Activated T-helper 2 cell treated with anti-CD3 and anti-CD28 coated beads, Interferon-gamma antibody, Interleukin-2, Interleukin-4, amounts not matched to agents 10 μg/mL and 5 μg/mL and 100 μg/mL, durations not matched to agents 14 hours and 24 hours and 36 hours (primary cell): Measurements from ENCODE around the gene MAPK10. TPM values are rescaled to one million over a fixed set of nuclear protein-coding genes. Genes with fewer than 3 reads are reported as not detected.

Source experiments
- DNase-seq: peaks from one replicate; pipeline ENCODE4 v3.0.0; 2021; ENCODE audit warnings: low spot score
- H3K27ac Mint-ChIP-seq: one replicate; pipeline ENCODE4 v1.8.0; 2021; ENCODE audit warnings: mixed read lengths
- H3K27me3 Mint-ChIP-seq: one replicate; pipeline ENCODE4 v1.8.0; 2021; ENCODE audit warnings: low read depth, mixed read lengths
- H3K36me3 Mint-ChIP-seq: one replicate; pipeline ENCODE4 v1.8.0; 2021; ENCODE audit warnings: low read depth, mixed read lengths
- H3K4me1 Mint-ChIP-seq: one replicate; pipeline ENCODE4 v1.8.0; 2021; ENCODE audit warnings: low read depth, mixed read lengths
- H3K4me3 Mint-ChIP-seq: one replicate; pipeline ENCODE4 v1.8.0; 2021; ENCODE audit warnings: low read depth, mild to moderate bottlenecking, moderate library complexity, mixed read lengths
- H3K9me3 Mint-ChIP-seq: one replicate; pipeline ENCODE4 v1.8.0; 2021; ENCODE audit warnings: mixed read lengths
- intact Hi-C: fragments of 100-400 bp; cut with micrococcal nuclease; formaldehyde crosslinking; loops from one replicate; pipeline ENCODE4 v1.15.1; 2023
- total RNA-seq: library from RNA; stranded (reverse); gene quantifications from 2 replicates; pipeline ENCODE4 v1.2.3, GENCODE V29; 2022

MAPK10 gene
- total RNA-seq, 1 donor from 2014 or later = not detected

DNA sequence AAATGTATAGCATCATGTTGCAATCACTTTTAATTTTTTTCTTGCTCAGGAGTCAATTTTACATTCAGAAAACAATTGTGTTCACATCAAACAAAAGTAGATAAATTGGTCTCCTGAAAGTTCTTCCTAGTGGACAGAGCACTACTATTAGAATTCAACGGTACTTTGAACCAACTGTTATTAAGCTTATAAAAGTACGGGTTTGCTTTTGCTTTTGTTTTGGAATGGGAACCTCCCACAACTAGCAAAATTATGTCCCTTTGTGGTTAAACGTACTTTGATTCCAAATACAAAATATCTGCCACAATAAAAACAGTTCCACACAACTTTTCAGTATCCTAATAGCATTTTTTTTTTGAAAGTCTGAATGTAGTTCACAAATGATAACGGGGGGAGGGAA is 8.6 kb upstream of the MAPK10 start:
- H3K9me3 Mint-ChIP-seq = peaks cover 6% of the 10 kb centered on the region
- H3K4me3 Mint-ChIP-seq = no peak overlapping the region
- DNase-seq = no peak
- intact Hi-C loops = loop anchor here (10.0 kb wide), 1 partner anchor 526 kb away; the partner anchor contains the start of gene C4orf36
- no peaks in the 10 kb centered on the region for H3K4me1 Mint-ChIP-seq
- H3K36me3 Mint-ChIP-seq = no peaks in the 10 kb centered on the region
- no peaks in the 10 kb centered on the region for H3K27me3 Mint-ChIP-seq
- H3K27ac Mint-ChIP-seq = no peak overlapping the region

DNA sequence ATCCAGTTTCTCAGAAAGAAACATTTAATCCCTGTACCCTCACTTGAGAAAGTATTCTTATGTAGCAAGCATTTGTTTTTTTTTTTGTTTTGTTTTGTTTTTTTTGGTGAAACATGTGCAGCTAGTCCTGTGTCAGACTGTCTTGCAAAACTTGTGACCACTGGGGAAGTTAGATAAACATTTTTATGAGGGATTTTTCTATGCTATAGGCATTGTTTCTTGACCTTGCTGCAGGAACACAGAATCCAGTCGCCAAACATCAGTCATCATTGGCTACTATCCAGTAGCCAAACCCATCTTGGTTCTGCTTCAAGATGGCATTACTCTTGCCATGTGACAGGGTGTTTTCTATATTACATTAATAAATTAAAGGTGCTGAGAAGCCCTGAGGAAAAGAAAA is 7.7 kb upstream of the MAPK10 start:
- intact Hi-C loops = loop anchor here (10.0 kb wide), 1 partner anchor 527 kb away; the partner anchor contains the start of gene C4orf36
- no peaks in the 10 kb centered on the region for H3K36me3 Mint-ChIP-seq
- no peaks in the 10 kb centered on the region for H3K27me3 Mint-ChIP-seq
- DNase-seq = no peak
- no peak overlapping the region for H3K27ac Mint-ChIP-seq
- peaks cover 6% of the 10 kb centered on the region for H3K9me3 Mint-ChIP-seq
- no peaks in the 10 kb centered on the region for H3K4me1 Mint-ChIP-seq
- no peak overlapping the region for H3K4me3 Mint-ChIP-seq

DNA sequence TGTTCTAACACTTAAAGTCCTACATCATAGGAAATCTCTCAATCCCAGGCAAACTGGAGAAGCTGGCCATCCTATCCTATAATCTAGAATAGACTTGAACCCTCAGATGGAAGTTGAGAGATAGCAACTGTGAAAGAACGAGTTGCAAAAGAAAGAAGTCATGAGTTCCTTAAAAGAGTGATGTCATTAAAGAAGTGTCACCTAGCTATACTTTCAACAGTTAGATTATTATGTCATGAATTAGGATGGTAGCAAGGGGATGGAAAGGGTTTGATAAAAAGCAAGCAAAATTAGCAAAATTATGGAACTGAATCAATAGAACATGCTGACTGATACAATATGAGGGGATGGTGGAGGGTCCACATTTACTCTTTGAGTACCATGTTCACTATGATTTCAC is 7.1 kb upstream of the MAPK10 start:
- Mint-ChIP-seq H3K36me3 (no peaks in the 10 kb centered on the region), H3K4me1 (no peaks in the 10 kb centered on the region), H3K4me3 (no peak overlapping the region), H3K27ac (no peak overlapping the region), H3K9me3 (peaks cover 4% of the 10 kb centered on the region), H3K27me3 (no peaks in the 10 kb centered on the region)
- no peak for DNase-seq
- intact Hi-C loops = loop anchor here (10.0 kb wide), 1 partner anchor 528 kb away; the partner anchor contains the start of gene C4orf36

DNA sequence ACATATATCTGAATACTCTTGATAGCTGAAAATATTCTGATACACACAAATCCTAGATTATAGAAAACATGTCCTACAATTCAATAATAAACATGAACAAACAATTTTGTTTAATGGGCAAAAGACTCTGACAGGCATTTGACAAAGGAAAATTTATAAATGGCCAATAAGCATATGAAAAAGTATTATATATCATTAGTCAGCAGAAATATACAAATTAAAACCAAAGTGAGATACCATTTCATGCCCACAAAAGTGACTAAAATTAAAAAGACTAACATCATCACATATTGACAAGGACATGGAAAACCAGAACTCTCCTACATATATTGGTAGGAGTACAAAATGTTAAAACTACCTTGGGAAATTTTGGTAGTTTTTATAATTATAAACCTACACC is 2.7 kb upstream of the MAPK10 start:
- peaks cover 8% of the 10 kb centered on the region for H3K27me3 Mint-ChIP-seq
- intact Hi-C loops = loop anchor here (10.0 kb wide), 1 partner anchor 532 kb away; the partner anchor contains the start of gene C4orf36
- H3K36me3 Mint-ChIP-seq = no peaks in the 10 kb centered on the region
- H3K9me3 Mint-ChIP-seq = no peaks in the 10 kb centered on the region
- no peak for DNase-seq
- H3K27ac Mint-ChIP-seq = no peak overlapping the region
- peaks cover 12% of the 10 kb centered on the region for H3K4me1 Mint-ChIP-seq
- no peak overlapping the region for H3K4me3 Mint-ChIP-seq

DNA sequence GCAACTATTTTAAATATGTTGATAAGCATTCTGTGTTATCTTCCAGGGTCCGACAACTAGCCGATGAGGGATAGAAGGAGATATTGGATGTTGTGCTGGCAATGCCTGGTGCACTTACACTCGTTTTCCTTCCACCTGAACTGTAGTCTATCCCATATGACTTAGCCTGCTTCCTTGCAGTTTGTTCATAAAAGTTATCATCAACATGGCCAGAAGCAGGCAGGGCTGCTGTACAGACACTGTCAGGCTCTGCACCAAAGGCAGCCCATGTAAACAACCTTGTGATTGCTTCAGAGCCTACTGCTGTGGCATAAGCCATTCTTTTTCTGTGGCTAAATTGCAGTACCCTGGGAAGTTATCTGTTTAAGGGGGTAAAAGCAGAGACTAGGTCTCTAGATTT is 1.6 kb downstream of the MAPK10 start:
- Mint-ChIP-seq H3K4me3 (no peak overlapping the region), H3K27ac (no peak overlapping the region), H3K27me3 (peaks cover 12% of the 10 kb centered on the region), H3K36me3 (no peaks in the 10 kb centered on the region), H3K4me1 (peaks cover 12% of the 10 kb centered on the region), H3K9me3 (no peaks in the 10 kb centered on the region)
- no peak for DNase-seq
- intact Hi-C loops = no loop called here

DNA sequence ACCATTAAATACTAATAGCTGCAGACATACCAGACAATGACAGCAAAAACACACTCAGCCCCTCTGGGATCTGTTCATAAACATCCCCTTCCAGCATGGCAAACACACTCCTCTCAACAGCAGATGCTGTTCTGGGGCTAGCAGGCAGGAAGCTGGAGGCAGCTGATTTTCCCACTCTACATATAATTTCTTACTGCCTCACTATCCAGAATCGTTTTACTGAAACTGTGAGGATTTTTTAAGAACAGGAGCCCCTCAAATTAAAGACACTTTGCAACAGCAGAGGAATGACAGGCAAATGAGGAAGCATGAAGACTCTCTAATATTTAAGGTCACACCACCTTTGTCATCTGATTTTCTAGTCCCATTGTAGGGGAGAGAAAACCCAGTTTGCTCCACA is 2.2 kb downstream of the MAPK10 start:
- no peaks in the 10 kb centered on the region for H3K36me3 Mint-ChIP-seq
- peaks cover 12% of the 10 kb centered on the region for H3K27me3 Mint-ChIP-seq
- DNase-seq = no peak
- intact Hi-C loops = no loop called here
- no peaks in the 10 kb centered on the region for H3K9me3 Mint-ChIP-seq
- H3K4me1 Mint-ChIP-seq = peaks cover 12% of the 10 kb centered on the region
- H3K4me3 Mint-ChIP-seq = no peak overlapping the region
- no peak overlapping the region for H3K27ac Mint-ChIP-seq

DNA sequence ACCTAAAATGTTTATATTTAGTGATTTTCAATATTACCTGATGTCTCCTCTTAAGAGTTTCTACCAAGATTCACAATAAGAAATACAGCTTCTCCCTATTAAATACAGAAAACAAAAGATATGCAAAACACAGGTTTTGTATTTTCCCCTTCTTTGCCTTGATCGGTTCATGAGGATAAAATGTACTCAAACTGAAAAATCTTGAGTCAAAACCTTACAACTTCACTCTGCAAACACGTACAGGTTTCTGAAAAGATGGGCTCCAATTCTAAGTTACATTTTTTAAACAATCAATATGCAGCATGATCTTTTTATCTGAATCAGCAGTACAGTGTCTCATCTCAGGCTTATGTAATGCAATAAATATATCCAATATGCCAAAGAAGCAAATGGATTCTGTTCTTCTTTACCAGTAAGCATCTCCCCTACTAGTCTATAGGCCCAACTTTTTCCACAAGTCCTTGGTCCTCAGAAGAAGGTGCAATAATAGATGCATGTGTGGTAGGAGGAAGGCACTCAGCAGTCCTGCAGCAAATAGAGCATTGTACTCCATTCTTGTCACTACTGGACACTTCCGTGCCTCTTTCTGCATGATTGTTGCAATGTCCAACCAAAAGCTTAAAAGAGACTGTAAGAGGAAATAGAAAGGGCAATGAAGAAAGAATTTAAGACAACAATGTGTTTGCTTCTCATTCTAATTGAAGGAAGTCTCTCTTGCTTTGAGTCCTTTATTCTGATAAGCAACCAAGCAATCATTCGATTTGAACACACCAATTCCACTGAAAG is 3.2 kb downstream of the MAPK10 start:
- H3K27ac Mint-ChIP-seq = no peak overlapping the region
- intact Hi-C loops = no loop called here

DNA sequence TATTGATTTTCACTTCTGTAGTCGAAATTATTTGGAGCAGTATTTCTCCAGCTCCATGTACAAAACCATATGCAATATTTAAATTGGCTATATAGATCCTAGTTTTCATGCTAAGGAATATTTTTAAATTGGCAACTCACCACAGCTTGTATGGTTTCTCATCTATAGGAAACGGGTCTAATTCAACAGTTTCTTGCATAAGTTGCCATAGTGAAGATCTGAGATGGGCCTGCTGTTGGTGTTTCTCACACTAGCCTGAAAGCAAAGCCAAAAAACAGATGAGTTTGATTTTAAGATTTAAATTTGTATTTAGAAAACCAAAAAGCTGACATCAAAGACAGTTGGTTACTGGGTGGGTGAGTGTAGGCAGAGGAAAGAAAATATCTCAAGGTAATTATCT is 5.5 kb downstream of the MAPK10 start:
- H3K27me3 Mint-ChIP-seq = peaks cover 10% of the 10 kb centered on the region
- intact Hi-C loops = no loop called here
- DNase-seq = no peak
- H3K36me3 Mint-ChIP-seq = no peaks in the 10 kb centered on the region
- H3K27ac Mint-ChIP-seq = no peak overlapping the region
- no peak overlapping the region for H3K4me3 Mint-ChIP-seq
- H3K4me1 Mint-ChIP-seq = peaks cover under 1% of the 10 kb centered on the region
- H3K9me3 Mint-ChIP-seq = no peaks in the 10 kb centered on the region

More for the DNA sequence above, 3.2 kb downstream of the MAPK10 start:
- no peak for DNase-seq
- peaks cover 12% of the 10 kb centered on the region for H3K4me1 Mint-ChIP-seq
- no peak overlapping the region for H3K4me3 Mint-ChIP-seq
- no peaks in the 10 kb centered on the region for H3K36me3 Mint-ChIP-seq
- H3K9me3 Mint-ChIP-seq = no peaks in the 10 kb centered on the region
- peaks cover 12% of the 10 kb centered on the region for H3K27me3 Mint-ChIP-seq

DNA sequence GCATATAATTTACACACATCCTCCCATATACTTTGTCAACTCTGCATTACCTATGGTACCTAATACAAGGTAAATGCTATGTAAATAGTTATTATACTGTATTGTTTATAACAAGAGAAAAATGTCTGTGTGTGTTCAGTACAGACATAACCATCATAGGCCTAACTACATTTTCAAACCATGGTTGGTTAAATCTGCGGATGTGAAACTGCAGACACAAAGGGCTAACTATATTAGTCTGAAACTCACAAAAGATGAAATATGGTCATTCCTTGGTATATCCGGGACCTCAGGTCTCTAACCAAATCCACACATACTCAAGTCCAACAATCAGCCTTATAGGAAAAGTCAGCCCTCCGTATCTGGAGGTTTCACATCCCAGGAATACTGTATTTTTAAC is 13.5 kb downstream of the MAPK10 start:
- H3K27ac Mint-ChIP-seq = no peak overlapping the region
- DNase-seq = no peak
- intact Hi-C loops = no loop called here
- no peaks in the 10 kb centered on the region for H3K27me3 Mint-ChIP-seq
- no peaks in the 10 kb centered on the region for H3K4me1 Mint-ChIP-seq
- H3K9me3 Mint-ChIP-seq = no peaks in the 10 kb centered on the region
- no peaks in the 10 kb centered on the region for H3K36me3 Mint-ChIP-seq
- H3K4me3 Mint-ChIP-seq = no peak overlapping the region

DNA sequence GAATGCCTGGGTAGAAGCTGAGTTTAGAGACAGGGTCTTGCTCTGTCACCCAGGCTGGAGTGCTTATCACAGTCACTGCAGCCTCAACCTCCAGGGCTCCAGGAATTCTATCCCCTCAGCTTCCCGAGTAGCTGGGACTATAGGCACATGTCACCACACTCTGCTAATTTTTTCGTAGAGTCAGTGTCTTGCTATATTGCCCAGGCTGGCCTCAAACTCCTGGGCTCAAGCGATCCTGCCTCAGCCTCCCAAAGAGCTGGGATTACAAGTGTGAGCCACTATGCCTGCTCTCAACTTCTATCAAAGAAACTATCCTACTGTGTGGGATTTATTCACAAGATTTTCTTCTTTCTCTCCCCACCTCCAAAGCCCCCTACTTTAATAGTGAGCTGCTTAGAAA is 15.7 kb downstream of the MAPK10 start:
- Mint-ChIP-seq H3K4me1 (no peaks in the 10 kb centered on the region), H3K36me3 (no peaks in the 10 kb centered on the region), H3K9me3 (no peaks in the 10 kb centered on the region), H3K4me3 (no peak overlapping the region), H3K27ac (no peak overlapping the region), H3K27me3 (no peaks in the 10 kb centered on the region)
- DNase-seq = no peak
- intact Hi-C loops = no loop called here

DNA sequence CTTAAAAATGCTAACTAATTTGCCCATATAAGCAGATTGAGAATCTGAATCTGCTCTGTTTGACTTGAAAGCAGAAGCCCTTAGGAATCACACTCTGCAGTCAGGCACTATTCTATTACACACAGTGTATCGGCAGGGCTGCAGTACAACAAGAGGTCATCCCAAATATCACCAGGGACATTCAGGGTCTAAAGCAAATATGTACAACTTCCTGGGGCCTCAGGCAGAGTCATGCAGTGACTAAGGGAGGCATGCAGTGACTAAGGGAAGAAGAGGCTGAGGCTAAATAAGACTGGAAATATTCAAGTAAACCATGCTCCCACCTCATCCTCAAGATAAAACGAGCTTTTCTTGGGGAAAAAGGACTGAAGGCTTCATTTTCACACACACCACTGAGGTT is 20.9 kb downstream of the MAPK10 start:
- intact Hi-C loops = no loop called here
- Mint-ChIP-seq H3K9me3 (no peaks in the 10 kb centered on the region), H3K4me3 (no peak overlapping the region)

DNA sequence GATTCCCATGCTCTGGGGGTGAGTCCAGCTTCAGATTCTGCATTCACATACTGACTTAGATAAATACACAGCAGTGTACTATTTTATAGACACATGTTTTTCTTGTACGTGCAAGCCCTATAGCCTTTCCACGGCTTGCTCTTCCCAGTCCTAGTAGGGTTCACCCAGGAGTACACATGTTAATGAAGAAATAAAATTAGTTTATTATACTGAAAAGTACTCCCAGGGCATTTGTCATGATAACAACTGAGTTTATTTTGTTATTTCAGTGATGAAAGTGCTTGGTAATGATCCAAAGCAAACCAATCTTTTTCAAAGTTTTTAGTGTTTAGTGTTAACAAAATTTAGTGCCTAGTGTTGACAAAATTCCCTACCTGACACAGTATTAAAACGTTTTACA is 21.3 kb downstream of the MAPK10 start:
- Mint-ChIP-seq H3K36me3 (no peaks in the 10 kb centered on the region), H3K4me1 (no peaks in the 10 kb centered on the region), H3K27ac (no peak overlapping the region), H3K4me3 (no peak overlapping the region), H3K27me3 (no peaks in the 10 kb centered on the region), H3K9me3 (no peaks in the 10 kb centered on the region)
- no peak for DNase-seq
- intact Hi-C loops = no loop called here

More for the DNA sequence above, 20.9 kb downstream of the MAPK10 start:
- DNase-seq = no peak
- H3K27me3 Mint-ChIP-seq = no peaks in the 10 kb centered on the region
- H3K36me3 Mint-ChIP-seq = no peaks in the 10 kb centered on the region
- H3K27ac Mint-ChIP-seq = no peak overlapping the region
- no peaks in the 10 kb centered on the region for H3K4me1 Mint-ChIP-seq

DNA sequence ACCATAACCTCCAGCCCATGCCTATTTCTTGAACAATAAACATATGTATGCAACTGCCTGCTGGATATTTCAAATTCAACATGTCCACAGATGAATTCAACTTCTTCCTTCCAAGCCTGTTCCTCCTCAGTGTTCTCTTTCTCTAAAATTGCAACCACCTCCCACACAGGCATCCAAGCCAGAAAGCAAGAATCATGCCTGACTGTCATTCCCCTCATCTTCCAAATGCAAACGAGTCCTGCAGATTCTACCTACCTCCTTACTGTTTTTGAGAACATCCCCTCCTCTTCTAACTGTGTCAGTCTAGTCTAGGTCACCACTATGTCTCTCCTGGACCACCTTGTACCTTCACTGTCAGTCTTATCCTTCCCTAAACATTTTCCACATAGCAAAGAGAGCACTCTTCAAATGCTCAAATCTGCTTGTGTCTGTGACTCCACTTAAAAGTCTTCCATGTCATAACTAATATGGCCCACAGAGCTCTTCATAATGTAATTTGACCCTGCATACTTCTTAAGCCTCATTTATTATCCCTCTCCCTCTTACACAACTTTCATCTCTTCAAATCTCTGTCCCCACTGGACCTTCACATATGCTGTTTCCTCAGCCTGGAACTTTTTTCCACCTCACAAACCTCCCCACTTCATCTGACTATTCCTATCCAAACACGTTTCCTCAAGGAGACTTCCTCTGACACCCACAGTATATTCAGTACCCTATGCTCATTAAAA is 25.7 kb downstream of the MAPK10 start:
- H3K9me3 Mint-ChIP-seq = no peaks in the 10 kb centered on the region
- intact Hi-C loops = no loop called here
- H3K36me3 Mint-ChIP-seq = no peaks in the 10 kb centered on the region
- no peak overlapping the region for H3K27ac Mint-ChIP-seq
- H3K27me3 Mint-ChIP-seq = no peaks in the 10 kb centered on the region
- H3K4me3 Mint-ChIP-seq = no peak overlapping the region
- no peak for DNase-seq
- no peaks in the 10 kb centered on the region for H3K4me1 Mint-ChIP-seq
